Measurements from ENCODE around the gene ANKRD63. TPM values are rescaled to one million over a fixed set of nuclear protein-coding genes. Genes with fewer than 3 reads are reported as not detected.

Gene ANKRD63
- total RNA-seq, 1 donor from 2014 or later, result not detected

GRCh38 chr15:40259021-40259420 lies 23.8 kb downstream of the ANKRD63 start:
- Histone ChIP-seq H3K27ac (replicated peaks) (no peak overlapping the region), H3K4me1 (no peaks in the 10 kb centered on the region), H3K9me3 (replicated peaks) (no peaks in the 10 kb centered on the region), H3K27me3 (ENCODE audit: low read depth) (peaks cover 35% of the 10 kb centered on the region), H3K4me3 (no peak overlapping the region), H3K36me3 (no peaks in the 10 kb centered on the region)
- intact Hi-C loops (cut with micrococcal nuclease), result no loop called here
- TF ChIP-seq CTCF (IDR thresholded peaks at IDR 0.05; ENCODE audit: borderline replicate concordance), result no peak
- no peak for DNase-seq

GRCh38 chr15:40258544-40258943 lies 24.3 kb downstream of the ANKRD63 start:
- peaks cover 2% of the 10 kb centered on the region for H3K4me1 ChIP-seq
- intact Hi-C loops (cut with micrococcal nuclease), result no loop called here
- H3K9me3 ChIP-seq (replicated peaks), result no peaks in the 10 kb centered on the region
- H3K27me3 ChIP-seq (ENCODE audit: low read depth), result peaks cover 40% of the 10 kb centered on the region
- H3K27ac ChIP-seq (replicated peaks), result no peak overlapping the region
- DNase-seq, result no peak
- no peak overlapping the region for H3K4me3 ChIP-seq
- TF ChIP-seq CTCF (IDR thresholded peaks at IDR 0.05; ENCODE audit: borderline replicate concordance), result no peak
- no peaks in the 10 kb centered on the region for H3K36me3 ChIP-seq

- H3K4me3 ChIP-seq, result no peak overlapping the region
- no peak for TF ChIP-seq CTCF (IDR thresholded peaks at IDR 0.05; ENCODE audit: borderline replicate concordance)
- H3K36me3 ChIP-seq, result no peaks in the 10 kb centered on the region
- H3K9me3 ChIP-seq (replicated peaks), result no peaks in the 10 kb centered on the region
- DNase-seq, result no peak
- H3K4me1 ChIP-seq, result peaks cover 9% of the 10 kb centered on the region
- H3K27me3 ChIP-seq (ENCODE audit: low read depth), result peaks cover 47% of the 10 kb centered on the region
- intact Hi-C loops (cut with micrococcal nuclease), result no loop called here
- H3K27ac ChIP-seq (replicated peaks), result no peak overlapping the region
These were observed 25.0 kb downstream of the ANKRD63 start for GRCh38 chr15:40257656-40258450.

- intact Hi-C loops (cut with micrococcal nuclease), result no loop called here
- Histone ChIP-seq H3K9me3 (replicated peaks) (no peaks in the 10 kb centered on the region), H3K27ac (replicated peaks) (no peak overlapping the region), H3K4me1 (peaks cover 21% of the 10 kb centered on the region), H3K36me3 (no peaks in the 10 kb centered on the region), H3K4me3 (no peak overlapping the region), H3K27me3 (ENCODE audit: low read depth) (peaks cover 57% of the 10 kb centered on the region)
- DNase-seq, result no peak
- TF ChIP-seq CTCF (IDR thresholded peaks at IDR 0.05; ENCODE audit: borderline replicate concordance), result no peak
These were observed 26.1 kb downstream of the ANKRD63 start for GRCh38 chr15:40256638-40257235.

GRCh38 chr15:40255033-40255432 lies 27.8 kb downstream of the ANKRD63 start:
- intact Hi-C loops (cut with micrococcal nuclease), result no loop called here
- DNase-seq, result no peak
- no peak for TF ChIP-seq CTCF (IDR thresholded peaks at IDR 0.05; ENCODE audit: borderline replicate concordance)
- Histone ChIP-seq H3K27ac (replicated peaks) (no peak overlapping the region), H3K36me3 (no peaks in the 10 kb centered on the region), H3K27me3 (ENCODE audit: low read depth) (peaks cover 57% of the 10 kb centered on the region), H3K4me1 (peaks cover 30% of the 10 kb centered on the region), H3K9me3 (replicated peaks) (no peaks in the 10 kb centered on the region), H3K4me3 (no peak overlapping the region)
